Subcutaneous adipose tissue (tissue), 4 donors: ENCODE data around the gene DAB2IP. TPM values are rescaled to one million over a fixed set of nuclear protein-coding genes. Genes with fewer than 3 reads are reported as not detected.

Experiments used
- CTCF ChIP-seq: fragments of 450-650 bp; IDR thresholded peaks from one replicate; pipeline ENCODE4 v1.5.1; 2016; ENCODE audit warnings: low read depth, mild to moderate bottlenecking, control low read depth, antibody characterized with exemption, moderate library complexity
- total RNA-seq, 4 donors: library from RNA; depleted of rRNA; stranded (reverse); fragments of >200 nt; gene quantifications; one replicate each; pipeline ENCODE4 v1.1.0, GENCODE V29; 2016

Gene DAB2IP
- total RNA-seq, 4 donors from 2014 or later = 6.3 to 57.5 (median 32.8) TPM

GRCh38 chr9:121640491-121641223 lies 10.8 kb upstream of the DAB2IP start:
- TF ChIP-seq CTCF = no peak

GRCh38 chr9:121641224-121641611 lies 10.2 kb upstream of the DAB2IP start:
- no peak for TF ChIP-seq CTCF

GRCh38 chr9:121642758-121643157 lies 8.7 kb upstream of the DAB2IP start:
- no peak for TF ChIP-seq CTCF

GRCh38 chr9:121643473-121643872 lies 8.0 kb upstream of the DAB2IP start:
- TF ChIP-seq CTCF = no peak

- TF ChIP-seq CTCF = no peak
Measured at GRCh38 chr9:121645003-121645402, 6.4 kb upstream of the DAB2IP start.

- no peak for TF ChIP-seq CTCF
Measured at GRCh38 chr9:121645853-121646807, 5.3 kb upstream of the DAB2IP start.

GRCh38 chr9:121646992-121647391 lies 4.4 kb upstream of the DAB2IP start:
- no peak for TF ChIP-seq CTCF
